Mesendoderm (in vitro differentiated cells): ENCODE measurements around the gene DTHD1.

ENCODE experiments used
- DNase-seq: peaks from one replicate; pipeline ENCODE4 v3.0.0; 2013
- H2AK5ac ChIP-seq: 2 replicates; pipeline ENCODE4 v1.6.1; 2013; ENCODE audit warnings: low read length, inconsistent platforms
- H2BK120ac ChIP-seq: 2 replicates; pipeline ENCODE4 v1.6.1; 2013; ENCODE audit warnings: low read depth, mild to moderate bottlenecking, low read length, moderate library complexity, mixed read lengths
- H2BK15ac ChIP-seq: replicated peaks from 2 replicates; pipeline ENCODE4 v1.6.1; 2013; ENCODE audit warnings: low read depth, mild to moderate bottlenecking, moderate library complexity
- H2BK5ac ChIP-seq: 2 replicates; pipeline ENCODE4 v1.6.1; 2013; ENCODE audit warnings: low read length, inconsistent platforms
- H3K18ac ChIP-seq: 2 replicates; pipeline ENCODE4 v1.6.1; 2013; ENCODE audit warnings: mild to moderate bottlenecking, low read length, mixed read lengths
- H3K23ac ChIP-seq: one replicate; pipeline ENCODE4 v1.6.1; 2013; ENCODE audit warnings: low read length
- H3K27ac ChIP-seq: 2 replicates; pipeline ENCODE4 v1.5.1; 2013; ENCODE audit warnings: low read depth, mild to moderate bottlenecking, inconsistent platforms, low read length, moderate library complexity
- H3K27me3 ChIP-seq: 2 replicates; pipeline ENCODE4 v1.6.1; 2013; ENCODE audit warnings: low read length, control low read depth, mild to moderate bottlenecking, inconsistent platforms; ENCODE audit not compliant: insufficient read depth, poor library complexity
- H3K36me3 ChIP-seq: 2 replicates; pipeline ENCODE4 v1.6.1; 2013; ENCODE audit warnings: low read length, inconsistent platforms; ENCODE audit not compliant: control insufficient read depth, insufficient read depth
- H3K4ac ChIP-seq: one replicate; pipeline ENCODE4 v1.6.1; 2013; ENCODE audit warnings: low read depth, mild to moderate bottlenecking, low read length, moderate library complexity
- H3K4me1 ChIP-seq: 2 replicates; pipeline ENCODE4 v1.6.1; 2013; ENCODE audit warnings: low read depth, low read length, inconsistent platforms; ENCODE audit not compliant: control insufficient read depth
- H3K4me2 ChIP-seq: 2 replicates; pipeline ENCODE4 v1.6.1; 2013; ENCODE audit warnings: low read length
- H3K4me3 ChIP-seq: 2 replicates; pipeline ENCODE4 v1.5.1; 2013; ENCODE audit warnings: mild to moderate bottlenecking, low read length
- H3K56ac ChIP-seq: one replicate; pipeline ENCODE4 v1.6.1; 2013; ENCODE audit warnings: low read length
- H3K79me1 ChIP-seq: 2 replicates; pipeline ENCODE4 v1.6.1; 2013; ENCODE audit warnings: low read length, inconsistent platforms
- H3K79me2 ChIP-seq: 2 replicates; pipeline ENCODE4 v1.6.1; 2013; ENCODE audit warnings: mild to moderate bottlenecking, low read length; ENCODE audit not compliant: control insufficient read depth, insufficient read depth
- H3K9ac ChIP-seq: 2 replicates; pipeline ENCODE4 v1.6.1; 2013; ENCODE audit warnings: low read length, inconsistent platforms
- H4K5ac ChIP-seq: one replicate; pipeline ENCODE4 v1.6.1; 2013; ENCODE audit warnings: low read length
- H4K8ac ChIP-seq: one replicate; pipeline ENCODE4 v1.6.1; 2013; ENCODE audit warnings: low read depth, mild to moderate bottlenecking, control low read depth, low read length, moderate library complexity
- WGBS: extraction: QIAGEN DNeasy Blood & Tissue Kit; methylation state at CpG from one replicate; pipeline ENCODE4 v1.1.7; 2013; ENCODE audit warnings: low lambda C conversion rate, missing lambda C conversion rate; ENCODE audit not compliant: insufficient coverage; ENCODE audit errors: extremely low coverage; 5-methylcytosine and 5-hydroxymethylcytosine counted together

The DTHD1 gene

GRCh38 chr4:36286481-36286871 lies 5.1 kb downstream of the DTHD1 start:
- no peaks in the 10 kb centered on the region for H3K79me1 ChIP-seq
- WGBS: no CpG with 5 or more reads among the region's 4 CpGs
- H3K27me3 ChIP-seq: no peaks in the 10 kb centered on the region
- no peaks in the 10 kb centered on the region for H3K4me1 ChIP-seq
- H3K56ac ChIP-seq: no peak overlapping the region
- DNase-seq: no peak
- no peak overlapping the region for H4K8ac ChIP-seq
- no peak overlapping the region for H3K9ac ChIP-seq
- H3K23ac ChIP-seq: no peak overlapping the region
- no peak overlapping the region for H3K27ac ChIP-seq
- no peaks in the 10 kb centered on the region for H3K79me2 ChIP-seq
- H3K18ac ChIP-seq: no peak overlapping the region
- H2BK15ac ChIP-seq: no peak overlapping the region
- no peak overlapping the region for H4K5ac ChIP-seq
- H3K4me2 ChIP-seq: no peak overlapping the region
- H3K4ac ChIP-seq: no peak overlapping the region
- H2BK5ac ChIP-seq: no peak overlapping the region
- no peak overlapping the region for H3K4me3 ChIP-seq
- no peaks in the 10 kb centered on the region for H3K36me3 ChIP-seq
- no peak overlapping the region for H2AK5ac ChIP-seq
- no peak overlapping the region for H2BK120ac ChIP-seq

GRCh38 chr4:36288731-36289426 lies 7.5 kb downstream of the DTHD1 start:
- Histone ChIP-seq H3K4me2 (no peak overlapping the region), H3K27me3 (no peaks in the 10 kb centered on the region), H2BK5ac (no peak overlapping the region), H2AK5ac (no peak overlapping the region), H2BK15ac (no peak overlapping the region), H3K79me1 (no peaks in the 10 kb centered on the region), H3K56ac (no peak overlapping the region), H3K9ac (no peak overlapping the region), H2BK120ac (no peak overlapping the region), H3K36me3 (no peaks in the 10 kb centered on the region), H3K23ac (no peak overlapping the region), H3K18ac (no peak overlapping the region), H4K5ac (no peak overlapping the region), H3K4me3 (no peak overlapping the region), H3K27ac (no peak overlapping the region), H4K8ac (no peak overlapping the region), H3K4me1 (no peaks in the 10 kb centered on the region), H3K79me2 (no peaks in the 10 kb centered on the region), H3K4ac (no peak overlapping the region)
- WGBS: no CpG with 5 or more reads among the region's 2 CpGs
- no peak for DNase-seq

GRCh38 chr4:36290641-36291040 lies 9.2 kb downstream of the DTHD1 start:
- no peak overlapping the region for H3K4me2 ChIP-seq
- H3K79me2 ChIP-seq: no peaks in the 10 kb centered on the region
- no peak overlapping the region for H4K5ac ChIP-seq
- H3K4me3 ChIP-seq: no peak overlapping the region
- H2BK15ac ChIP-seq: no peak overlapping the region
- no peak overlapping the region for H3K4ac ChIP-seq
- H4K8ac ChIP-seq: no peak overlapping the region
- no peak overlapping the region for H2BK5ac ChIP-seq
- H2AK5ac ChIP-seq: no peak overlapping the region
- no peak overlapping the region for H3K56ac ChIP-seq
- no peak for DNase-seq
- no peak overlapping the region for H3K18ac ChIP-seq
- no peak overlapping the region for H2BK120ac ChIP-seq
- H3K79me1 ChIP-seq: no peaks in the 10 kb centered on the region
- no peaks in the 10 kb centered on the region for H3K4me1 ChIP-seq
- WGBS: no CpG with 5 or more reads among the region's 2 CpGs
- no peaks in the 10 kb centered on the region for H3K27me3 ChIP-seq
- H3K27ac ChIP-seq: no peak overlapping the region
- H3K36me3 ChIP-seq: no peaks in the 10 kb centered on the region
- H3K23ac ChIP-seq: no peak overlapping the region
- no peak overlapping the region for H3K9ac ChIP-seq

- no peak for DNase-seq
- no CpG with 5 or more reads among the region's 7 CpGs for WGBS
- H3K27me3 ChIP-seq: no peaks in the 10 kb centered on the region
- H2AK5ac ChIP-seq: no peak overlapping the region
- no peaks in the 10 kb centered on the region for H3K79me1 ChIP-seq
- no peak overlapping the region for H3K4me2 ChIP-seq
- no peak overlapping the region for H3K56ac ChIP-seq
- no peak overlapping the region for H3K27ac ChIP-seq
- no peak overlapping the region for H2BK120ac ChIP-seq
- no peak overlapping the region for H3K4ac ChIP-seq
- no peak overlapping the region for H2BK15ac ChIP-seq
- H2BK5ac ChIP-seq: no peak overlapping the region
- H3K9ac ChIP-seq: no peak overlapping the region
- H4K8ac ChIP-seq: no peak overlapping the region
- no peak overlapping the region for H4K5ac ChIP-seq
- H3K18ac ChIP-seq: no peak overlapping the region
- H3K23ac ChIP-seq: no peak overlapping the region
- H3K36me3 ChIP-seq: no peaks in the 10 kb centered on the region
- H3K4me3 ChIP-seq: no peak overlapping the region
- no peaks in the 10 kb centered on the region for H3K79me2 ChIP-seq
- no peaks in the 10 kb centered on the region for H3K4me1 ChIP-seq
Measured at GRCh38 chr4:36292556-36293188, 11.3 kb downstream of the DTHD1 start.

- Histone ChIP-seq H3K4me3 (no peak overlapping the region), H3K36me3 (no peaks in the 10 kb centered on the region), H2BK15ac (no peak overlapping the region), H3K27me3 (no peaks in the 10 kb centered on the region), H3K23ac (no peak overlapping the region), H2BK120ac (no peak overlapping the region), H3K4ac (no peak overlapping the region), H4K8ac (no peak overlapping the region), H3K79me2 (no peaks in the 10 kb centered on the region), H3K79me1 (no peaks in the 10 kb centered on the region), H2AK5ac (no peak overlapping the region), H3K56ac (no peak overlapping the region), H3K18ac (no peak overlapping the region), H3K27ac (no peak overlapping the region), H3K4me2 (no peak overlapping the region), H4K5ac (no peak overlapping the region), H3K4me1 (no peaks in the 10 kb centered on the region), H2BK5ac (no peak overlapping the region), H3K9ac (no peak overlapping the region)
- no CpG with 5 or more reads among the region's 2 CpGs for WGBS
- no peak for DNase-seq
Measured at GRCh38 chr4:36301127-36301526, 19.7 kb downstream of the DTHD1 start.
